Pons (tissue), 1 donor: ENCODE measurements around the gene NSD2.
A peak's percentile ranks its signal among the peaks of the same experiment; 100 is the strongest.
"Not testable (repeated sequence)": the region's sequence is repeated elsewhere in the genome, so short reads cannot be mapped to it uniquely, and the experiment has no call there.

Source experiments
- DNase-seq: peaks from one replicate; pipeline ENCODE4 v3.0.0-alpha.2; 2016; ENCODE audit warnings: low spot score

The NSD2 gene

GRCh38 chr4:1899149-1900086, 28.2 kb downstream of the NSD2 start:
- peak; percentile 74 for DNase-seq

GRCh38 chr4:1900087-1900433, 28.9 kb downstream of the NSD2 start:
- no peak for DNase-seq

GRCh38 chr4:1900624-1901023, 29.4 kb downstream of the NSD2 start:
- no peak for DNase-seq

GRCh38 chr4:1901127-1901526, 29.9 kb downstream of the NSD2 start:
- no peak for DNase-seq

DNA sequence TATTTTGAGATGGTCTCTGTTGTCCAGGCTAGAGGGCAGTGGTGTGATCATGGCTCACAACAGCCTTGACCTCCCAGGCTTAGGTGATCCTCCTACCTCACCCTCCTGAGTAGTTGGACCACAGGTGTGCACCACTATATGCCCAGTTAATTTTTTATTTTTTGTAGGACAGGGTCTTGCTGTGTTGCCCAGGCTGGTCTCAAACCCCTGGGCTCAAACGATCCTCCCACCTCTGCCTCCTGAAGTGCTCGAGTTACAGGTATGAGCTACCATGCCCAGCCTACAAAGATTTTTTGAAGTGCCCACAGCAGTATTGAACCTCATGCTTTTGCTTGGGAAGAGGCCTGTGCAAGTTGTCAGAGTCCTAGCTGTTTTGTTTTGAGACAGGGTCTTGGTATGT, 31.1 kb downstream of the NSD2 start:
- DNase-seq = no peak

DNA sequence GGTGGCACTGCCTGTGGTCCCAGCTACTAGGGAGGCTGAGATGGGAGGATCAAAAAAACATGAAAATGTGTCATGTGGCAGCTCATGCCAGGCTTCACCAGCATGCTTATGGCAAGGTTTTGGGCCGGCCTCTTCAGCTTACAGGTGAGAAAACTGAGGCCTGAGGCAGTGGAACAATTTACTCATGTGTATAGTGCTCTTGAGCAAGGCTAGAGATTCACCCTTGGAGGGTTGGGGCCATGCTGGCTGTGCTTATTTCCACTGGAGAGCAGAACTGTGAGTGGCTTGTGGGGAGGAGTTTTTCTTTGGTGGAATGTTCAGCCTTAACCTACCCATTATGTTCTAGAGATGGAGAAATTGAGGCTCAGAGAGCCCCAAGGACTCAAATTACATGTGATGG, 31.8 kb downstream of the NSD2 start:
- no peak for DNase-seq

DNA sequence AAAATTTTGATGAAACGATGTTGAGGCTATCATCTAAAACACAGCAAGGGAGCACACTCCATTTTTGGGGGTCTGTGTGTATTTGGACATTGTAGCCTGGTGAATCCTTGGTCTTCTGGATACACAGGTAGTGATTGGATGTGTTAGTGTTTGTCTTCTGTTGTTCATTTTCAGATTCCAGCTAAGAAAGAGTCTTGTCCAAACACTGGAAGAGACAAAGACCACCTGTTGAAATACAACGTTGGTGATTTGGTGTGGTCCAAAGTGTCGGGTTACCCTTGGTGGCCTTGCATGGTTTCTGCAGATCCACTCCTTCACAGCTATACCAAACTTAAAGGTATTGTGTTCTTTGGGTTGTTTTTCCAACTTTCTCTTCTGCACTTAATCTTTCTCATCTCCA, 32.8 kb downstream of the NSD2 start:
- DNase-seq = no peak

DNA sequence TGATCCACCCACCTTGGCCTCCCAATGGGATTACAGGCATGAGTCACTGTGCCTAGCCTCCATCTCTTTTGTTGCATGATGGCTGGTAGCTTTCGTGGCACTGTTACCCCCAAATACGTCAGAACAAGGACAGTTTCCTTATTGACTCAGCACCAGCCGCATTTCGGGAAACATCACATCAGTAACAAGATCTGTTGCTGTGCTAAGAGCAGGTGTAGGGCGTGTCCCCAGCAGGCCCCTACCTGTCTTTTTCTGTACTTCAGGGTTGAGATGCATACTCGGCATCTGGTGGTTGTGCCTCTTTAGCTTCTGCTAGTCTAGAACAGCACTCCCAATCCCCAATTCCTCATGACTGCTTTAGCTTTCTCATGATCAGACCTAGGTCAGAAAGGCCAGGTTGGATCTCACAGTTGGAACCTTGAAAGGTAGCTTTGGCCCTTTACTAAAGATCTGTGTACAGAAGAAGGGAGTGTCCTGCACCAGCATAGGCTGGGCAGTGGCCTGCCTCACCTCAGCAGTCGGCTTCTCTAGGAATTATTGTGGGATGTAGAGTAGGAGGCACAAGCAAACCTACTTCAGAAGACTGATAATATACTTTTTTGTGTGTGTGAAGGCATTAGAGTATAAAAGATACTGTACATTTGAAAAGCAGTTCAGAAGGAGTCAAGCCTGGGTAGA, 36.8 kb downstream of the NSD2 start:
- DNase-seq = no peak

DNA sequence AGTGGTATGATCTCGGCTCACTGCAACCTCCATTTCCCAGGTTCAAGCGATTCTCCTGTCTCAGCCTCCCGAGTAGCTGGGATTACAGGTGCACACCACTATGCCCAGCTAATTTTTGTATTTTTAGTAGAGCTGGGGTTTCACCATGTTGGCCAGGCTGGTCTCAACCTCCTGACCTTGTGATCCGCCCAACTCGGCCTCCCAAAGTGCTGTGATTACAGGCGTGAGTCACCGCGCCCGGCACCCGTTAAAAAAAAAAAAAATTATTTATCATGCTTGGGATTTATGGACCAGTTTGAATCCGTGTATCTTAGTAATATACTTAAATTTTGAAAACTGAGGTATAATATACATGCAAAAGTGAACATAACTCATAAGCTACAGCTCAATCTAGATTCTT, 38.5 kb downstream of the NSD2 start:
- not testable (repeated sequence) for DNase-seq

GRCh38 chr4:1910643-1911042, 39.5 kb downstream of the NSD2 start:
- peak; percentile 81 for DNase-seq

DNA sequence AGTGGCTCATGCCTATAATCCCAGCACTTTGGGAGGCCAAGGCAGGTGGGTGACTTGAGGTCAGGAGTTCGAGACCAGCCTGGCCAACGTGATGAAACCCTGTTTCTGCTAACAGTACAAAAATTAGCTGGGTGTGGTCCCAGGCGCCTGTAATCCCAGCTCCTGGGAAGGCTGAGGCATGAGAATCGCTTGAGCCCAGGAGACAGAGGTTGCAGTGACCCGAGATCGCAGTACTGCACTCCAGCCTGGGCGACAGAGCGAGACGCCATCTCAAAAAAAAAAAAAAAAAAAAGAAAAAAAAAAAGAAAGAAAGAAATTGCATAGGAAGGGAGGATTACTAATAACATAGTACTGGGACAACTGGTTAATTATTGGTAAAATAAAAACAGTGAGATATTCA, 40.1 kb downstream of the NSD2 start:
- DNase-seq = not testable (repeated sequence)

DNA sequence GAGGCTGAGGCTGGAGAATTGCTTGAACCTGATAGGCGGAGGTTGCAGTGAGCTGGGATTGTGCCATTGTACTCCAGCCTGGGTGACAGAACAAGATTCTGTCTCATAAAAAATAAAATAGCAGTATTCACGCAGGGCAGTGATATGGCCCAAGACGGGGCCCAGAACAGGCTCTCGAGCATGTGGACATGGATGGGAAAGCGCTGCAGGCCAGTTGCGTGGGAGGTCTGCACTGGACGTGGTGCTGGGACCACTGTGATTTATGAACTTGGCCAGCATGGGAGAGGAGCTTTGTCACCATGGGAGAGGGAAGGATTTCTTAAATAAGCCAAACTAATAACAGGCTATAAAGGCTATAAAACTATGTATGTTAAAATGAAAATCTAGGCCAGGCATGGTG, 51.6 kb downstream of the NSD2 start:
- DNase-seq = no peak

DNA sequence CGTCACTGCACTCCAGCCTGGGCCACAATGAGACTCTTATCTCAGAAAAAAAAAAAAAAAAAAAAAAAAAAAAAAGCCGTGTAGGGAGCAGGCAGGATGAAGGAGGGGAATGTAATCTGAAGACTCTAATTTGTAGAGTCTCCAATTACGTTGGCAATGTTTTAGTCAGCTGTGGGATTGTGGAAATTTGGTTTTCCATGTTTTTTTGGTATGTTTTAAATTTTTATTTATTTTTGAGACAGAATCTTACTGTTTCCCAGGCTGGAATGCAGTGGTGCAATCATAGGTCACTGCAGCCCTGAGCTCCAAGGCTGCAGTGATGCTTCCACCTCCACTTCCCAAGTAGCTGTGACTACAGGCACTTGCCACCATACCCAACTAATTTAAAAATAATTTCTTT, 56.5 kb downstream of the NSD2 start:
- DNase-seq = no peak

- no peak for DNase-seq
These were observed 57.4 kb downstream of the NSD2 start for GRCh38 chr4:1928356-1929239.

- no peak for DNase-seq
These were observed 61.5 kb downstream of the NSD2 start for GRCh38 chr4:1932736-1933135.

DNA sequence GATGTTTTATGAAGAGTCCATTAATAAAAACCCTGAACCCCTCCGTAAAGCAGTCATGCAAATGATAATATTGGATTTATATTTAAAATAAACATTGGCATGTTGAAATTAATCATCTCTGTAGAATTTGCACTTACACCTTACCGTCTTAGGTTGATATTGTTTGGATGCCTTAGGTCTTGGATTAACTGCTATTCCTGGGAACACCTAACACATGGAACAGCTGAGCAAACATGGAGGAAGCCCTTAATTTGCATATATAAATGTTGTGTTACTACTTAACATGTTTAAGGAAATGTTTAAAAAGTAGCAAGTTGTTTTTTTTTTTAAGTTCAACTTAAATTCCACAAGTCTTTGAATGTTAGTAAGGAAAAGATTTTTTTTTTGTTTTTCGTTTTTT, 62.5 kb downstream of the NSD2 start:
- DNase-seq = no peak

DNA sequence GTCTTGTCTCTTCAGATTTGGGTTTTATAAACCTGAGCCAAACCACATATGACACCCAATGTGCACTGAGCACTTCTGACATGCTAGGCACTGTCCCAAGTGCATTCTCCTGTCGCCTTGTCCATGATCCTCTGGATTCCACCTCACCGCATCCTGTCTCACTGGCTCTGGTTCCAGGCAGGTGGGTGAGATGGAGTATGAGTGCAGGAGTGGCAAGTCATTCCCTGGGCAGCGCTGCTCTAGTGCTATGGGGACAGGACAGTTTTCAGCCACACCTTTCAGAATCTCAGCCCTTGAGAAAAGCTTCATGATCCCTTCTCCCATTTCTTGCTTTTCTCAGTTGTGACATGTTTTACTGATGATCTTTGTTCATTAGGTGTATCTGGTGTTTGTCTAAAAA, 66.4 kb downstream of the NSD2 start:
- DNase-seq = no peak

- DNase-seq = no peak
These were observed 66.8 kb downstream of the NSD2 start for GRCh38 chr4:1938027-1938426.

DNA sequence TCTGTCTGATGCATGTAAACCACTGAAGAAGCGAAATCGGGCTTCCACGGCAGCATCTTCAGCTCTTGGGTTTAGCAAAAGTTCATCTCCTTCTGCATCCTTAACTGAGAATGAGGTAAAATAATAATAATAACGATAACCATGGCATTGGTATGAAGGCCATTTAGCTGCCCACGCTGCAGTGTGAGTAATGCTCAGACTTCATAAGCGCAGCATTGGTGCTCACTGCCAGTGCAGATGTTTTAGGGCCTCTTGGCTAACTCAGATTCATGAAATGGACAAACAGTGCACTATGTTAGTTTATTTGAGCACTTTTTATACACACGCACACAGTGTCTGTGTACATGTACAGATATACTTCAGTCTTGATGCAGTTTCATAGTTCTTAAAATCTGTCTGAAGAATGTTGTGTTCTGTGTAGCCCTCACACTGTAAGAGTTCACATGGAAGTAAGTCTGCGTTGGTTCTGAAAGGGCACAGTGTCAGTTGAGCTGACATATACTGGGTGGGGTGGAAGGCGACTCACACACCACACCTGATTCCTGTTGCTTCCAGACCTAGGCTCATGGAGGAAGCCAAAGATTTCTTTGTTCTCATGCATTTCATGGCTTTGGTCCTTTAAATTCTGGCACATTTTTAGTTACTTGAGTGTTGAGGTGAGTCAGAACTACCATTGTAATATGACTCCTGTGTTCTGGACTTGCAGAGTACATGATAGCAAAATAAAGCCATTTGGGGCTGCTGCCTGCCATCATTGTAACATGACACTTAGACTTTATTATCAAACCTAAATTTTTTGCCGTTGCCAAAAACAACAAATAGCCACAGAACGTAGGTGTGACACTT, 68.7 kb downstream of the NSD2 start:
- DNase-seq = no peak

- no peak for DNase-seq
These were observed 69.4 kb downstream of the NSD2 start for GRCh38 chr4:1940566-1940965.

GRCh38 chr4:1943928-1944327, 72.7 kb downstream of the NSD2 start:
- no peak for DNase-seq
